Astrocyte (in vitro differentiated cells and primary cell): ENCODE measurements around the gene IDI1.

Experiments used
- CTCF ChIP-seq: IDR thresholded peaks from 2 replicates; pipeline ENCODE4 v1.5.1; 2011; ENCODE audit warnings: low read depth, mild to moderate bottlenecking, inconsistent platforms, low read length, moderate library complexity; ENCODE audit not compliant: insufficient read depth
- EZH2 ChIP-seq: IDR thresholded peaks from 2 replicates; pipeline ENCODE4 v1.6.1; 2012; ENCODE audit warnings: mild to moderate bottlenecking, low read length, inconsistent platforms; ENCODE audit not compliant: insufficient read depth

- TF ChIP-seq CTCF, result no peak
- TF ChIP-seq EZH2, result no peak
Observed at GRCh38 chr10:1011696-1012095, 37.2 kb downstream of the IDI1 start.
